Muscle layer of colon (tissue), 2 donors: ENCODE measurements around the gene GSTO2.

Source experiments
- H3K27ac ChIP-seq: one replicate; pipeline ENCODE4 v1.7.0; 2013; ENCODE audit warnings: low read depth, mild to moderate bottlenecking, low read length, moderate library complexity
- H3K27me3 ChIP-seq, 2 donors: one replicate each; pipeline ENCODE4 v1.7.0; 2013; ENCODE audit warnings: low read length in 2 of 2, mild to moderate bottlenecking in 2 of 2; ENCODE audit not compliant: insufficient read depth in 2 of 2, control insufficient read depth in 1 of 2
- H3K36me3 ChIP-seq: one replicate; pipeline ENCODE4 v1.7.0; 2013; ENCODE audit warnings: mild to moderate bottlenecking, low read length; ENCODE audit not compliant: insufficient read depth
- H3K4me1 ChIP-seq: one replicate; pipeline ENCODE4 v1.7.0; 2013; ENCODE audit warnings: mild to moderate bottlenecking, low read length; ENCODE audit not compliant: insufficient read depth
- H3K4me3 ChIP-seq, 2 donors: one replicate each; pipeline ENCODE4 v1.7.0; 2013; ENCODE audit warnings: low read length in 2 of 2, low read depth in 1 of 2, mild to moderate bottlenecking in 1 of 2, moderate library complexity in 1 of 2
- H3K9ac ChIP-seq: one replicate; pipeline ENCODE4 v1.7.0; 2013; ENCODE audit warnings: low read length
- H3K9me3 ChIP-seq: one replicate; pipeline ENCODE4 v1.7.0; 2013; ENCODE audit warnings: mild to moderate bottlenecking, low read length
- donor health status: abdominal sarcoma.
- donor health status: Adenocarcinoma of cecum.

The GSTO2 gene

DNA sequence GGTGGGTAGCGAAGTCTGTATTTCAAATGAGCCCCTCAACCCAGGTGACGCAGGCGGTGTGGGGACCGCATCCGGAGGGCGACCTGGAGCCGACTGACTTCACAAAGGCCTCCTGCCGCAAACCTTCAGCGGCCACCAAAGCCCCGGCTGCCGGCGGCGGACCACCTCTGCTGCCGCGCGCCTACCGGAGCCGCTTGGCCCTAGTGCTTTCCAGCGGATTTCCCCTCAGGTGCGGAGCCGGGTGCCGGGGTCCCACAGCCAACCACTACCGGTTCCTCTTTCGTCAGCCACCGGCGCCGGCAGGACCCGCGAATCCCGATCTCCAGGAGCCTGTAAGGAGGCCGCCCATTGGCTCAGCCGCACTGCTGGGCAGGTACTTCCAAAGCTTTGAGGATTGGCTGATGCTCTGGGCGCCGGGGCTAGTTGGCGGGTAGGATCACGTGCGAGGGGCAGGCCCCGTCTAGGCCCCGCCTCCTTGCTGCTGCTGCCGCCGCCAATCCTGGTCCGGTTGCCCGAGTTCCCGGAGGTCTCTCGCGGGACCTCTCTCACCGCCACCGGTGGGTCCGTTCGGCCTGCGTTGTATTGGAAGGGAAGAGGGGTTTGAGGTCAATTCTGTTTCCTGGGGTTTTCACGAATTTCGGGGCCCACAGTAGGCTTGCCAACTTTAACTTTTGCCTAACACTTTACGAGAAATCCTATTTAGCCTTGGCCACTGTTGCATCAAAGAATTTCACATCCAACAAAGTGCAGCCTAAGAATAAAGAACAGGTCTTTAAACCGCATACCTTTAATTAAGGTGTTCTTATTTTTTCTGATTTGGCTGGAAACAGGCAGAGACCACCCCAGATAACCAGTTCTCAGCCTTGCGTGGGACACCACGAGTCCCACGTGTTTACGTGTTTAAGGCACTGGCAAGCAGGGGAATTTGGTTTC lies at the start of gene GSTO2:
GSTO2 (plus strand) TSS at position 472 of the 933 bp plus-strand sequence. CDS start 5,732 bp downstream, outside the sequence.
- peaks cover 0 to 2% of the 10 kb centered on the region in 2 donors for H3K27me3 ChIP-seq
- H3K9ac ChIP-seq = peak within 1 kb of the TSS; percentile 77
- H3K4me3 ChIP-seq = peak within 1 kb of the TSS; percentile 85 to 96
- peak within 1 kb of the TSS; percentile 94 for H3K27ac ChIP-seq
- H3K36me3 ChIP-seq = peaks cover 11% of the 10 kb centered on the region
- H3K4me1 ChIP-seq = peaks cover 12% of the 10 kb centered on the region
- no peaks in the 10 kb centered on the region for H3K9me3 ChIP-seq

DNA sequence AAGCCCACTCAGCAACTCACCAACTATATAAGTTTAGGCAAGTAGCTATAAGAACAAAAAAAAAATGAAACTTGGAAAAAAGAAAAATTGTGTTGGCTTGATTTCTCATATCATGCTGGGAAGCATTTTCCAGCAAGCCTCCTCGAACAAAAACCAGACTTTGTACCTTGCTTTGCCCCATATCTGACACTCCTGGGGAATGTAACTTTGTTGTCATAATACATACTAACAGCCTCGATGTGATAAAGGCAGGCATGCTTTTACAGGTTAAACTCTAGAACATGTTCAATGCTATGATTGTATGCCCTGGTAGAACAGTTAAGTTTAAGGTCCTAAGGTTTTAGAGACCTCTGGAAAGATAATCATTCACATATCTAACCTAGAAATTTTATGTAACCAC lies 48.5 kb upstream of the GSTO2 start:
- no peak overlapping the region for H3K27ac ChIP-seq

GRCh38 chr10:104223304-104223703 lies 45.7 kb upstream of the GSTO2 start:
- H3K36me3 ChIP-seq = no peaks in the 10 kb centered on the region
- H3K4me3 ChIP-seq = no peak overlapping the region
- H3K9me3 ChIP-seq = no peaks in the 10 kb centered on the region
- no peaks in the 10 kb centered on the region for H3K4me1 ChIP-seq
- no peak overlapping the region for H3K9ac ChIP-seq
- H3K27ac ChIP-seq = no peak overlapping the region
- no peaks in the 10 kb centered on the region for H3K27me3 ChIP-seq

More for the DNA sequence above, 48.5 kb upstream of the GSTO2 start:
- H3K36me3 ChIP-seq = no peaks in the 10 kb centered on the region
- H3K4me3 ChIP-seq = no peak overlapping the region
- H3K4me1 ChIP-seq = no peaks in the 10 kb centered on the region
- H3K9me3 ChIP-seq = no peaks in the 10 kb centered on the region
- H3K9ac ChIP-seq = no peak overlapping the region
- H3K27me3 ChIP-seq = no peaks in the 10 kb centered on the region

DNA sequence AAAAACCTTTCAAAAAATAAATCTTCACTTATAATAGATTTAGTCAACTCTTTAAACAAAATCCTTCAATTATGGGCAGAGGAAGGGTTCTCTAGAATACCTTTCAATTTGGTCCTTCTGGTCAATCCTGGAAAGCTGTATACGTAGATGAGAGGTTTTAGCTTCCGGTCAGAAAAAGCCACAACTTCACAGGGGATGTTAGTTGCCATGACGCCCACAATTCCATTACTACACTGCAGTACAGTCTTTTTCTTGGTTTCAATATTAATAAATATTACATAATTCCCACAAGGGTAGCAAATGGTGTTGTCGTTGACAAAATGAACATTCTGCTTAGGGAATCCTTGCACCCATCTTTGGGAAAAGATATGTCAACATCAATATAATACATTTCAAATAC lies 38.5 kb upstream of the GSTO2 start:
- H3K4me3 ChIP-seq = no peak overlapping the region
- H3K27ac ChIP-seq = no peak overlapping the region
- H3K36me3 ChIP-seq = no peaks in the 10 kb centered on the region
- H3K4me1 ChIP-seq = peaks cover 3% of the 10 kb centered on the region
- H3K9me3 ChIP-seq = no peaks in the 10 kb centered on the region
- no peak overlapping the region for H3K9ac ChIP-seq
- no peaks in the 10 kb centered on the region for H3K27me3 ChIP-seq

DNA sequence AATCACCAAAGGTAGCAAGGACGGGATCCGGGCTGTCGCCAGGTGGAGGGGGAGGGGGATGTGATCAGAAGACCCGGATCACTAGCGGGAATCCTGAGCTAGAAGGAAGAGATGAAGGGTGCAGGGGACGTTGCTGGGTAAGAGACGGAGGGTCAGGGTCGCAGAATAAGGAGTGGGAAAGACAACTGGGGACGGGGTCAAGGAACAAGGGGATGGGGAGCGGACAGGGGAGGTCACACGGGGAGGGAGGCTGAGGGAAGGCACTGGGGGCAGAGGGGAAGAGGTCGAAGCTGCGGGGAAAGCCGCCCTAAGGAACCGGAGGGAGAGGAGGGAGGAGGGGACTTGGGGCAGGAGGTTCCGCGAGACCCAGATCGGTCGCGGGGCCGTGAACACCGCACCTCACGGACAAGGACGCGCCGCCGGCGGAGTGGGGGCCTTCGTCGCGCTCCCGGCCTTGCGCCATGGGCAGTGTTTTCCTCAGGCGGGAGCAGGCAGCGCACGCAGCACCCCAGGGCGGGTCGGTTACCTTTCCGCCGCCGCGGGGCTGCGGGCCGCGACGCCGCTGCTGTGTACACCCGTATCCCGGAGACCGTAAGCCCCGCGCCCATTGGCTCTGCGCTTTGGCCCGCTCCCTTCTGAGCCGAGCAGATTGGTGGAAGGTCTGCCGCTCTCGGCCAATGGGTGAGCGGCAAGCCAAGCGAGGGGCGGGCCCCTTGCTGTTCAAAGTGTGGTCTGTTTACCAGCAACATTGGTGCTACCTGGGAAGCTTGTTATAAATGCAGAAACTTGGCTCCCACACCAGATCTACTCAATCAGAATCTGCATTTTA lies 37.0 kb upstream of the GSTO2 start, which contains the start of gene CFAP43:
CFAP43 (minus strand) TSS at position 581 of the 829 bp plus-strand sequence; CDS start at position 463, 118 bp downstream.
- Histone ChIP-seq H3K4me3 (peak within 1 kb of the TSS; percentile 76 to 88), H3K9me3 (no peaks in the 10 kb centered on the region), H3K9ac (no peak within 1 kb of the TSS), H3K27ac (no peak within 1 kb of the TSS), H3K36me3 (no peaks in the 10 kb centered on the region), H3K4me1 (peaks cover 3% of the 10 kb centered on the region), H3K27me3 (no peaks in the 10 kb centered on the region)

GRCh38 chr10:104232613-104233102 lies 36.3 kb upstream of the GSTO2 start:
- H3K36me3 ChIP-seq = no peaks in the 10 kb centered on the region

GRCh38 chr10:104233817-104234216 lies 35.2 kb upstream of the GSTO2 start:
- Histone ChIP-seq H3K27ac (no peak overlapping the region), H3K27me3 (no peaks in the 10 kb centered on the region), H3K9me3 (no peaks in the 10 kb centered on the region), H3K4me1 (peaks cover 3% of the 10 kb centered on the region), H3K9ac (no peak overlapping the region), H3K36me3 (no peaks in the 10 kb centered on the region), H3K4me3 (no peak overlapping the region)

More at GRCh38 chr10:104232613-104233102, 36.3 kb upstream of the GSTO2 start:
- H3K9me3 ChIP-seq = no peaks in the 10 kb centered on the region
- H3K9ac ChIP-seq = no peak overlapping the region
- no peak overlapping the region for H3K27ac ChIP-seq
- H3K4me1 ChIP-seq = peaks cover 3% of the 10 kb centered on the region
- H3K27me3 ChIP-seq = no peaks in the 10 kb centered on the region
- H3K4me3 ChIP-seq = peak overlapping the region; percentile 76 to 88

DNA sequence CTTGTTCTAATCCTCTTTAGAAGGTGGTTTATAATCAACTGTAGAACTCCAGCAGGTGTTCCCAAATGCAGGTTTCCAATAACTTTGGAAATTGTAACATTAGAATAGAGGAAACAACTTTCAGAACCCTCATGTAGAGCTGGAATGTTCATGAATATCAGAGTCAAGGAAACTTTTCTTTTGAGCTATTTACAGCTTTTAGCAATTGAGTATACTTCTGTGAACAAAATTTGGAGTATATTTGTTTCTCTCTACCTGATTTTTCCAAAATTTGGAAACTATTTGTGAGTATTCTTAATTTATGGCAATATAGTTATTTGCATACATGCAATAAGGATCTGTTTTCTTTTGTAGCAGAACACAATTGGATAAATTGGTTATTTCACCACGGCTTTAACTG lies 34.0 kb upstream of the GSTO2 start:
- no peak overlapping the region for H3K9ac ChIP-seq
- H3K4me3 ChIP-seq = no peak overlapping the region
- peaks cover 3% of the 10 kb centered on the region for H3K4me1 ChIP-seq
- no peak overlapping the region for H3K27ac ChIP-seq
- no peaks in the 10 kb centered on the region for H3K27me3 ChIP-seq
- no peaks in the 10 kb centered on the region for H3K36me3 ChIP-seq
- no peaks in the 10 kb centered on the region for H3K9me3 ChIP-seq

GRCh38 chr10:104235801-104236200 lies 33.2 kb upstream of the GSTO2 start:
- Histone ChIP-seq H3K4me1 (peaks cover 3% of the 10 kb centered on the region), H3K4me3 (no peak overlapping the region), H3K36me3 (no peaks in the 10 kb centered on the region), H3K27me3 (no peaks in the 10 kb centered on the region), H3K9ac (no peak overlapping the region), H3K9me3 (no peaks in the 10 kb centered on the region), H3K27ac (no peak overlapping the region)

- H3K27me3 ChIP-seq = no peaks in the 10 kb centered on the region
- H3K27ac ChIP-seq = no peak overlapping the region
- H3K4me3 ChIP-seq = no peak overlapping the region
- H3K9ac ChIP-seq = no peak overlapping the region
- no peaks in the 10 kb centered on the region for H3K9me3 ChIP-seq
- no peaks in the 10 kb centered on the region for H3K36me3 ChIP-seq
- H3K4me1 ChIP-seq = no peaks in the 10 kb centered on the region
Measured at GRCh38 chr10:104240078-104240477, 28.9 kb upstream of the GSTO2 start.

DNA sequence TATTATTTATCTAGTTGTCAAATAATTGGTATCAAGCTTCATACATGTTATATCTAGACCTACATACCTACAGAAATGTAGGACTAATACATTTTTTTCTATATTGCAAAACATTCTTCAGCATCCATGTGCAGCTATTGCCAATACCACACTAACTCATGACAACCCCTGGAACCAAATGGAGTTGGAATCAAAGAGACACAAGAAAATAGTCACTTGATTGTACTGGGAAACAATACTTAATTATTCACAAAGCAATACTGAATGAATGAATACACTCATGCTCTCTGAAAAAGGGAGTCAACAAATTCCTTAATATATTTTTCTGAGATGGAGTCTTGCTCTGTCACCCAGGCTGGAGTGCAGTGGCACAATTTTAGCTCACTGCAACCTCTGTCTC lies 26.4 kb upstream of the GSTO2 start:
- no peaks in the 10 kb centered on the region for H3K27me3 ChIP-seq
- no peaks in the 10 kb centered on the region for H3K4me1 ChIP-seq
- H3K27ac ChIP-seq = no peak overlapping the region
- no peaks in the 10 kb centered on the region for H3K36me3 ChIP-seq
- H3K9me3 ChIP-seq = no peaks in the 10 kb centered on the region
- no peak overlapping the region for H3K4me3 ChIP-seq
- no peak overlapping the region for H3K9ac ChIP-seq
